Measurements from ENCODE around the gene MKLN1.
A peak's percentile ranks its signal among the peaks of the same experiment; 100 is the strongest.

MKLN1 gene

DNA sequence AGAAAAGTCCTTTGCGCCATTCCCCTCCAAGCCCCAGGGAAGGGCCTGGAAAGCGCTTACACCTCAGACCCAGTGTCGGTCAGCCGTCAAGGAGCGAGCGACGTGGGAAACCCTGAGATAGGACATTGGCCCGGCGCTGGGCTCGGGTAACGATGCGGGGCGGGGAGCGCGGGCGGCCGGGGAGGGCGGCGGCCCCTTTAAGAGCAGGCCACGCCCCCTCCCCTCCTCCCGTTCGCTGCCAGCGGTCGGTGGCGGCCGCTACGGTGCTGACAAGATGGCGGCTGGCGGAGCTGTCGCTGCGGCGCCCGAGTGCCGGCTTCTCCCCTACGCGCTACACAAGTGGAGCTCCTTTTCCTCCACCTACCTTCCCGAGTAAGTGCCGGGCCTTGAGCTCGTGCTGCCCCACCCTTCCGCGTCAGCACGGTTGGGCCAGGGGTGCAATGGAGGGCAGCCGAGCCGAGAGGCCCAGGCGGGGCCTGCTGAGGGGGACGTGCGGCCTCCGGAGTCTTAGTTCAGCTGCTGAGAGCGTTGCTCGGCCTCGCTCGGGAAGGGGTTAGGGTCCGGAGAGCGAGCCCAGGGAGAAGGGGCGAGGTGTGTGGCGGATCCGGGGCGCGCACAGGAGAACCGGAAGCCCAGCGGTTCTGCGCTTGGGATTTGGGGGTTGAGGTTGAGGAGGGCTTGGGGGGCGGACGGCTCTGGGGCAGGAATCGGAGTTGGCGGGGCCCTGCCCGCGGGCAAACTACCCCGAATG is at the start of gene MKLN1:
Gene MKLN1 (plus strand): TSS at position 251 of the 751 bp plus-strand sequence. CDS start 24 bp downstream, at position 275.
- peak; percentile 96 for DNase-seq (ENCODE audit: low spot score)
- in situ Hi-C loops (cut with MboI; ENCODE audit: low sequenced_read_pairs, unreplicated experiment), result no loop called here
- TF ChIP-seq, protein P1, sequence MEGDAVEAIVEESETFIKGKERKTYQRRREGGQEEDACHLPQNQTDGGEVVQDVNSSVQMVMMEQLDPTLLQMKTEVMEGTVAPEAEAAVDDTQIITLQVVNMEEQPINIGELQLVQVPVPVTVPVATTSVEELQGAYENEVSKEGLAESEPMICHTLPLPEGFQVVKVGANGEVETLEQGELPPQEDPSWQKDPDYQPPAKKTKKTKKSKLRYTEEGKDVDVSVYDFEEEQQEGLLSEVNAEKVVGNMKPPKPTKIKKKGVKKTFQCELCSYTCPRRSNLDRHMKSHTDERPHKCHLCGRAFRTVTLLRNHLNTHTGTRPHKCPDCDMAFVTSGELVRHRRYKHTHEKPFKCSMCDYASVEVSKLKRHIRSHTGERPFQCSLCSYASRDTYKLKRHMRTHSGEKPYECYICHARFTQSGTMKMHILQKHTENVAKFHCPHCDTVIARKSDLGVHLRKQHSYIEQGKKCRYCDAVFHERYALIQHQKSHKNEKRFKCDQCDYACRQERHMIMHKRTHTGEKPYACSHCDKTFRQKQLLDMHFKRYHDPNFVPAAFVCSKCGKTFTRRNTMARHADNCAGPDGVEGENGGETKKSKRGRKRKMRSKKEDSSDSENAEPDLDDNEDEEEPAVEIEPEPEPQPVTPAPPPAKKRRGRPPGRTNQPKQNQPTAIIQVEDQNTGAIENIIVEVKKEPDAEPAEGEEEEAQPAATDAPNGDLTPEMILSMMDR (IDR thresholded peaks at IDR 0.05; ENCODE audit: borderline replicate concordance, control extremely low read depth, extremely low read depth, insufficient read depth, missing control alignments), result no peak

DNA sequence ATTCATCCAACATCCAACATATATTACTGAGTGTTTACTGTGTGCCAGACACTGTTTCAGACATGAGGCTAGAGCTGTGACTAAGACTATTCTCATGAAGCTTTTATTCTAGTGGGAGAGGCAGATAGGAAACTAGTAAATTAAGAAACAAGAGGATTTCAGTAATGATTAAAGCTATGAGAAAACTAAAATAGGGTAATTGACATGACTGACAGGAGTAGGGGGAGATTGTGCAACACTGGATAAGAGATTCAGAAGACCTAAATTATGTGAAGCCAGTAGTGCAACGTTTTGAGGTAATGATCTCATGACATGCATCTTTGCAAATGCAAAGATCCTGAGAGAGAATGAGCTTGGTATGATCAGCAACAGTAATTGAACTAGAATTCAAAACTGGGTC is 48.6 kb upstream of the MKLN1 start:
- no peak for DNase-seq (ENCODE audit: low spot score)
- TF ChIP-seq, protein P1 (IDR thresholded peaks at IDR 0.05; ENCODE audit: borderline replicate concordance, control extremely low read depth, extremely low read depth, insufficient read depth, missing control alignments), result no peak
- in situ Hi-C loops (cut with MboI; ENCODE audit: low sequenced_read_pairs, unreplicated experiment), result no loop called here

DNA sequence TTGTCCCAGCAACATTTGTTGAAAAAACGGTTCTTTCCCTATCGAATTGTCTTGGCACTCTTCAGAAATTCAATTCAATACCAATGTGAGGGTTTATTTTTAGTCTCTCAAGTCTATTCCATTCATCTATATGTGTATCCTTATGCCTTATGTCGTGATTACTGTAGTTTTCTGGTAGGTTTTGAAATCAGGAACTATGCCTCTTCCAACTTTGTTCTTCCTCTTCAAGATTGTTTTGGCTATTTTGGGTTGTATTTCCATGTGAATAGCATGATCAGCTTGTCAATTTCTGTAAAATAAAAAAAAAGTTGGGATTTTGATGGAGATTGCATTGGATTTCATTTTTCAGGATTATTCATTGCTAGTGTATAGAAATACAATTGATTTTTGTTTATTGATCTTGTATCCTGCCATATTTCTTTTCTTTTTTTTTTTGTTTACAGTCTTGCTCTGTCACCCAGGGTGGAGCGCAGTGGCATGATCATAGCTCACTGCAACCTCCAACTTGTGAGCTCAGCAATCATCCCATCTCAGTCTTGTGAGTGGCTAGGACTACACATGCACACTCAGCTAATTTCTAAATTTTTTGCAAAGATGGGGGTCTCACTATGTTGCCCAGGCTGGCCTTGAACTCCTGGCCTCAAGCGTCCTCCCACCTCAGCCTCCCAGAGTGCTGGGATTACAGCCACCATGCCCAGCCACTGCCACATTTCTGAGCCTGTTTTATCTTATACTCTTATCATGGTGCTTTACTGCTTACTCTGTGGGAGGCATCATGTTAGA is 46.2 kb upstream of the MKLN1 start:
- in situ Hi-C loops (cut with MboI; ENCODE audit: low sequenced_read_pairs, unreplicated experiment), result no loop called here
- DNase-seq (ENCODE audit: low spot score), result no peak
- TF ChIP-seq, protein P1 (IDR thresholded peaks at IDR 0.05; ENCODE audit: borderline replicate concordance, control extremely low read depth, extremely low read depth, insufficient read depth, missing control alignments), result no peak

DNA sequence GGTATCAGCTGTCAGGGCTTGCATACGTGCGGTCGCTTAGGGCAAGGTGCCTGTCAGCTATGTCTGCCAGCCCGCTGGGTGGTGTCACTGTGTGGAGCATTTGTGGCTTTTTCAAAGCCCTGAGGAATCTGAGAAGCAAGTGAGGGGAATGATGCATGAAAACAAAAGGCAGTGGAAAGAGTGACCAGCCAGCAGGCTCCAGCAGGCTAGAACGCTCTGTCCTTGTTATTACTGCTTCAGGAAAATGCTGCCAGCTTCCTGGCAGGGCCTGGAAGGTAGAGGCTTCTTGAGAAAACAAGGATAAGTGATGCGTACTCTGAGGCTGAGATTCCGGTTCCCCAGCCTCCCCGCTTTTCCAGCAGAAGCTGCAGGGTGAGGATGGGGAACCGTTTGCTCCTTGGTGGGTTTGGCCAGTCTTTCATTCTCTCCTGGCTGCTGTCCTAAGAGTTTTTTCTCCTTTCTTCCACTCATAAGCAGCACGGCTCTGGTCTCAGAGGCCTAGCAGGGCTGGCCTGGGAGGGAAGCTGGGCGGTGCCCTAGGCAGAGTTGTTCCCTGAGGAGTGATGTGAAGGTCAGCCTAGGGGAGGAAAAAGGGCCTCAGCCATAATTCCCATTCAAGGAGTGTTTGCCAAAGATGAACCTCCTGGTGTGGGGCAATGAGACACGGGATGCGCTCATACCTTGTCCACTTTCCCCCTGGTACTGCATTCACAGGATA is 42.8 kb upstream of the MKLN1 start:
- TF ChIP-seq, protein P1 (IDR thresholded peaks at IDR 0.05; ENCODE audit: borderline replicate concordance, control extremely low read depth, extremely low read depth, insufficient read depth, missing control alignments), result no peak
- no peak for DNase-seq (ENCODE audit: low spot score)
- in situ Hi-C loops (cut with MboI; ENCODE audit: low sequenced_read_pairs, unreplicated experiment), result no loop called here

DNA sequence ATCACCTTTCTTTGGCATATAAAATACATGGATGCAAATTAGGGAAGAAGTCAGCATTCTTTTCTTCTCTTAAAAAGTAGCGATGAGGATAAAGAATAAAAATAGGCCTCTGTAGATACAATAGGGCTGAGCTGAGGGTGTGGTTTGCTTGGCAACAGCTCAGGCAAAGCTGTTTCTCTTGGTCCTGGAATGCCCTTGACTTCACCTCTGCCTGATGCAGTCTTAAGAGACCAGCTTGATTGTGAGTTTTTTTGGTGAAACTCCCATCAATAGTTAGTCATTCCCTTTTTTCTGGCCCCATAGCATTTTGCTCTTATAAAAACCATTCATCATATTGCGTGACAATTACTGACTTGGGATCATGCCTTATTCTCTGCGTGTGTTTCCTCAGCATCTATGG is 42.1 kb upstream of the MKLN1 start:
- TF ChIP-seq, protein P1 (IDR thresholded peaks at IDR 0.05; ENCODE audit: borderline replicate concordance, control extremely low read depth, extremely low read depth, insufficient read depth, missing control alignments), result no peak
- DNase-seq (ENCODE audit: low spot score), result no peak
- in situ Hi-C loops (cut with MboI; ENCODE audit: low sequenced_read_pairs, unreplicated experiment), result no loop called here

DNA sequence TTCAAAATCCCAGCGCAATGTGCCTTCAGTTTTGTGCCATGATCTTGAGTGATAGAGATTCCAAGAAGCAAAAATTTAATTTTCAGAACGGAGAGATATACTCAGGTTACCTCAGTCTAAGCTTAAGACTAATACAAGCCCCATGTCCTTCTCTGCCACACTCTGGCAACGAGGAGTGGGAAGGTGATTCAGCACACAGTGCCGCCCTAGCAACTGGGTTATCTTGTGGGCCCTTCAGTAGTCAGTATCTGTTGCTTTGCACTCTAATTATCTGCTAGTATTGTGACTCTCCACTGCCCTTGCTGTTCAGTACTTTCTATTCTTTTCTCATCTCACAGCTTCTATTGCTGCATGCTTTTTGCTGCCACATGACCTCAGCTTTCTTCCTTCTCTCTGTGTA is 39.2 kb upstream of the MKLN1 start:
- in situ Hi-C loops (cut with MboI; ENCODE audit: low sequenced_read_pairs, unreplicated experiment), result no loop called here
- TF ChIP-seq, protein P1 (IDR thresholded peaks at IDR 0.05; ENCODE audit: borderline replicate concordance, control extremely low read depth, extremely low read depth, insufficient read depth, missing control alignments), result no peak
- no peak for DNase-seq (ENCODE audit: low spot score)

Data from GM13976 (cell line).